GM12892 (cell line): ENCODE measurements around the gene SLC35A3.

ENCODE experiments used
- DNase-seq: peaks from one replicate; pipeline ENCODE4 v3.0.0; 2011; ENCODE audit not compliant: insufficient read length
- FAIRE-seq: peaks from 2 replicates; lab custom pipeline; 2011; peaks lifted over from hg19 to GRCh38; lab: Jason Lieb, UNC
- POLR2A ChIP-seq: IDR thresholded peaks from 2 replicates; pipeline ENCODE4 v1.6.1; 2011; ENCODE audit warnings: low read depth, low read length, control low read depth
- POLR2AphosphoS5 ChIP-seq: IDR thresholded peaks from 2 replicates; pipeline ENCODE4 v1.6.1; 2011; ENCODE audit warnings: low read depth, low read length, control low read depth
- TAF1 ChIP-seq: IDR thresholded peaks from 2 replicates; pipeline ENCODE4 v1.6.1; 2011; ENCODE audit warnings: low read depth, mild to moderate bottlenecking, control low read depth, low read length, borderline replicate concordance

Gene SLC35A3

DNA sequence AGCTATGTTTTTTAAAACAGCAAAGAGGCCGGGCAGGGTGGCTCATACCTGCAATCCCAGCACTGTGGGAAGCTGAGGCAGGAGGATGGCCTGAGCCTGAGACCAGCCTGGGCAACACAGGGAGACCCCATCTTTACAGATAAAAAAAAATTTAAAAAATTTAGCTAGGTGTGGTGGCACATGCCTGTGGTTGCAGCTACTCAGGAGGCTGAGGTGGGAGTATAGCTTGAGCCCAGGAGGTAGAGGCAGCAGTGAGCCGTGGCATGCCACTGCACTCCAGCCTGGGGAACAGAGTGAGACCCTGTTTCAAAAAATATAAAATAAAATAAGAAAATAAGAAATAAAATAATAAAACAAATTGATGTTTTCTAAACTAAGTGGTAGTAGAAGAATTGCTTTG lies 8.4 kb downstream of the SLC35A3 start:
- DNase-seq: no peak
- FAIRE-seq: no peak
- TF ChIP-seq POLR2A (no peak), TAF1 (no peak)

DNA sequence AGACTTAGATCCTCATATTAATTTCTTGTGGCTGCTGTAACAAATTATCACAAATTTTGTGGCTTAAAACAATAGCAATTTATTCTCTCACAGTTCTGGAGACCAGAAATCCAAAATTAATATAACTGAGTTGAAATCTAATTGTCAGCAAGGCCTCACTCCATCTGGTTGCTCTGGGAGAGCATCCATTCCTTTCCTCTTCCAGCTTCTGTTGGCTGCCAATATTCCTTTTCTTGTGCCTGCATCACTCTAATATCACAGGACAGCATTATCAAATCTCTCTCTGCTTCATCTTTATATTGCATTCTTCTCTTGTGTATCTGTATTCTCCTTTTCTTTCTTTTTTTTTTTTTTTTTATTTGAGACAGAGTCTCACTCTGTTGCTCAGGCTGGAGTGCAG lies 9.3 kb downstream of the SLC35A3 start:
- DNase-seq: no peak
- TF ChIP-seq TAF1 (no peak), POLR2AphosphoS5 (no peak), POLR2A (no peak)
- no peak for FAIRE-seq

DNA sequence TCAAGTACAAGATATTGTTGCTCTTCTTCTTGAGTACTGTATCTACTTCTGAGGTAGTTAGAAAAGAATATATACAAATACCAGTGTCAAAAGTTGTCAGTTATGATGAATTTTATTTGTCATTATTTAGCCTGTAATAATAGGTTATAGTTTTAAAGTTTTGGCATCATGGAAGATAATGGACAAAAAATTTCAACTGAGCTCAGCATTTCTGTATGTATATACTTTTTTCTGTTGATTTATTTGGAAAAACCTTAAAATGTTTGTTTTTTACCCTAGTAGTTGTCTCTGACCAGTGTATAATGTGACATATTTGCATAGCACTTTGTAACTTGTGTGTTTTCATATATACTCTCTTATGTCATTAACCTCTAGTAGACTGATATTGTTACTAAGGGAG lies 11.1 kb downstream of the SLC35A3 start:
- no peak for FAIRE-seq
- DNase-seq: no peak

DNA sequence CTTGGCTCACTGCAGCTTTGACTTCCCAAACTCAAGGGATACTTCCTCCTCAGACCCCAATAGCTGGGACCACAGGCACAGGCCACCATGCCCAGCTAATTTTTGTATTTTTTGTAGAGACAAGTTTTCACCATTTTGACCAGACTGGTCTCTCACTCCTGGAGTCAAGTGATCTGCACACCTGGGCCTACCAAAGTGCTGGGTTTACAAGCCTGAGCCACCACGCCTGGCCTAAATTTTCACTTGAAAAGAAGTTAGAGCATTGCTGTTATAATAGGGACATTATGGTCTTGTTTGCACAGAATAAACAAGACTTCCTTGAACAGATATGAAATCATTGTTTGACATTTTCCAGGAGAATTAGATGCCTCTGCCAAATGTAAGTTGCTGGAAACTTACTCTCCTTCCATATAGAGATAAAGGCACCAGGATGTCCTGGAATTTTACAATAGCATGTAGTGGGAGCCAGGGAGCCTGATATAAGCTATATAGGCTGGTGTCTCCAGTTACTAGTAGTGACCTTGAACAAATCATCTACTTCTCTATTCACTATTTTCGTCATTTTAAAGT lies 16.9 kb downstream of the SLC35A3 start:
- TF ChIP-seq TAF1: no peak
- no peak for TF ChIP-seq POLR2AphosphoS5
- no peak for TF ChIP-seq POLR2A
- DNase-seq (no peak), FAIRE-seq (peak; percentile 5)

More for the DNA sequence above, 11.1 kb downstream of the SLC35A3 start:
- TF ChIP-seq POLR2A: no peak

DNA sequence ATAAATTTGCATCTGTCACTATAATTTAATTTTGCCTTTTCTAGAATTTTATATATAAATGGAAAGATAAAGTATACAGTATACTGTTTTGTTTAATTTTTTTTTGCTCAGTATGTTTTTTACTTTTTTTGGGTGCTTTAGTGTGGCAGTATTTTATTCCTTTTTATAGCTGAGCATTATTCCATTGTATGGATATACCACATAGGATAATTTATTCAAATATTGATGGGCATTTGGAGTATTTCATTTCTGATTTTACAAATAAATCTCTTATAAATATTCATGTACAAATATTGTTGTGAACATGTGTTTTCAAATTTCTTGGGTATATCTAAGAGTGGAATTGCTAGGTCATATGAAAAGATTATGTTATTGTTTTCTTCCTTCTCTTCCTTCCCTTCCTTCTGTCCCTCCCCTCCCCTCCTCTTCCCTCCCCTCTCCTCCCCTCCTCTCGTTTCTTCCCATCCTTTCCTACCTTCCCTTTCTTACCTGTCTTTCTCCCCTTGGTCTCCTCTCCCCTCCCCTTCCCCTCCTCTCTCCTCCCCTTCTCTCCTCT lies 18.5 kb downstream of the SLC35A3 start:
- DNase-seq (no peak), FAIRE-seq (no peak)
- TF ChIP-seq POLR2AphosphoS5 (no peak), TAF1 (no peak), POLR2A (no peak)

DNA sequence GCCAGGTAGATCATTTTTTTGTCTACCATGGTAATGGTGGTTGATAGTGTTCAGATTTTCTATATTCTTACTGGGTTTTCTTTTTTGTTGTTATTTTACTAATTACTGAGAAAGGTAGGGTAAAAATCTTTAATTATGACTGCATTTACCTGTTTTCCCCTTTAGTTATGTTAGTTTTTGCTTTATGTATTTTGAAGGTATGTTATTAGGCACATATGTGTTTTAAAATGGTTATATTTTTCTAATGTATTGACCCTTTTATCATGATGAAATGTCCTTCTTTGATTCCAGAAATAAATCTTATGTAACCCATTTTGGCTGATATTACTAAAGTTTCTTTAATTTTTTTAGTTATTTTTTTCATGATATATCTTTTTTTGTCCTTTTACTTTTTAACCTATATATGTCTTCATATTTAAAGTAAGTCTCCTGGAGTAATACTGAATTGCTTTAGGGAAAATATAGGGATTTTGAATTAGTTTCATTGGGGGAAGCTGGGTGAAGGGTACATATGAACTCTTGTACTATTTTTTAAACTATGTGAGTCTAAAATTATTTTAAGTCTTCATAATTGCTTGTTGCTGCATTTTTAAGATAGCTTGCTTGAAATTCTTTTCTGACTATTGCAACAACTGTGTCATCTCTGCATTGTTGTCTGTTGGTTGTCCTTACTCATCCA lies 22.4 kb downstream of the SLC35A3 start:
- FAIRE-seq (no peak), DNase-seq (no peak)
- TF ChIP-seq POLR2AphosphoS5 (no peak), POLR2A (no peak)

DNA sequence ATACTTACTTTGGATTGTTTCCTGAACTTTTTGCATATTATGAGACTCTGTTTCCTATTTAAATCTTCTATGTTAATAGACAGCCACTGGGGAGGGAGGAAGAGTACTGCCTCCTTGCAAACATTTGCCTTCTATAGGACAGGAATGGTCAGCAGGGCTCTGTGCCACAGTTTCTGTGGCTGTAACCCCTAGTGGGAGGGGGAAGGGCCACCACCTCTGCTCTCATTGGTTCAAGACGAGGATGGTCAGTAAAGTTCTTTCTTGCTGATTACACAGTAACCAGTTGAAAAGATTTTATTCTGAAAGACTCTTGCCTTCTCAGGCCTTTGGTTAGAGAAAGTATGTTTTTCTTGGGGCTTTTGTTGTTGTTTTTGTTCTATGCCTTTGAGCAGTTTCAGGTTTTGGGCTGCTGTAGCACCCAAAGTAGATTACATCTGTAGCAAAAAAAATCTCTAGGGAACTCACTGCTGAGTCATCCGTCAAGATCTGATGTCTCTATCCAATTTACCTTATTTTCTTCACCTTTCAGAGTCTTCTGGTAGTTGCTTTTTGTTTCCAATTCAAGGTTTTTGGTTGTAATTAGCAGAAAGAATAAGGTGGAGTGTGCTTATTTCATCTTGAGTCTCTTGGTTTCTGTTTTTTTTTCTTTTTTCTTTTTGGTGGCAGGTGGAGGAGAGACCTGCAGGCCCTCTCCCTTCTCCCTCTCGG lies 23.1 kb downstream of the SLC35A3 start:
- no peak for TF ChIP-seq POLR2AphosphoS5
- no peak for TF ChIP-seq POLR2A
- TF ChIP-seq TAF1: no peak
- FAIRE-seq (peak; percentile 40), DNase-seq (no peak)

DNA sequence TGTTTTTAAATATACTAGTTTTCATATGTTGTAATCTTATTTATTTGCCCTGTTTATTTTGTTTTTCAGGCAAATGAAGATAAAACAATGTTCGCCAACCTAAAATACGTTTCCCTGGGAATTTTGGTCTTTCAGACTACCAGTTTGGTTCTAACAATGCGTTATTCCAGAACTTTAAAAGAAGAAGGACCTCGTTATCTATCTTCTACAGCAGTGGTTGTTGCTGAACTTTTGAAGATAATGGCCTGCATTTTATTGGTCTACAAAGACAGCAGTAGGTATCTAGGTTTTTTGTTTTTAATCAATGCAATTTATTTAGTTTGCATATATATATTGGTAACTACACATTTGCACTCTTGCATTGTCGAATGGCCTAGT lies 23.7 kb downstream of the SLC35A3 start:
- FAIRE-seq: no peak
- TF ChIP-seq TAF1: no peak
- TF ChIP-seq POLR2A: no peak
- no peak for TF ChIP-seq POLR2AphosphoS5
- no peak for DNase-seq

DNA sequence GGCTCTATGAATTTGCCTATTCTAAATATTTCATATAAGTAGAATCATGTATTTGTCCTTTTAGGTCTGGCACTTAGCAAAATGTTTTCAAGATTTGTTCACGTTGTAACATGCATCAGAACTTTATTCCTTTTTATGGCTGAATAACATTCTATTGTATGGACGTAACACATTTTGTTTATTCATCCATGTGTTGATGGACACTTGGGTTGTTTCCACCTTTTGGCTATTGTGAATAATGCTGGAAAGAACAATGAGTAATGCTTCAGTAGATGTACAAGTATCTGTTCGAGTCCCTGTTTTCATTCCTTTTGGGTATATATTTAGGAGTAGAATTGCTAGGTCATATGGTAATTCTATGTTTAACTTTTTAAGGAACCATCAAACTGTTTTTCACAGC lies 24.7 kb downstream of the SLC35A3 start:
- no peak for FAIRE-seq
- no peak for DNase-seq
- TF ChIP-seq POLR2AphosphoS5 (no peak), TAF1 (no peak), POLR2A (no peak)

DNA sequence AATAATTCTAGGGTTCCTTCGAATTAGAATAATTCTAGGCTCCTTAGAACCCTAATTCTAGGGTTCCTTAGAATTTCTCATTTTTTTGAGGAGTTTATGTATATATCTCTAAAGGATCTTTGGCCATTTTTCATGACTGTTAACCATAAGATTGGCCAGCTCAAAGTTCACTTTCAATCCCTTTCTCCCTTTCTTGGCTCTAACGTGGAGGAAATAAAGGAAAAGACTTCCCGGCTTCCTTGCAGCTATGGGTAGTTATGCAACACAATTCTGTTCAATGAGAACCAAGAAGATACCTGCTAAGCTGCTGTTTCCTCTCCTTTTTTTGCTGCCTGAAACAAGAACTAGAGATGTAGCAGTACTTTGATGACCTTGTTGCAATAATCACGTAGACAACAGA lies 27.2 kb downstream of the SLC35A3 start:
- TF ChIP-seq POLR2A (no peak), TAF1 (no peak), POLR2AphosphoS5 (no peak)

DNA sequence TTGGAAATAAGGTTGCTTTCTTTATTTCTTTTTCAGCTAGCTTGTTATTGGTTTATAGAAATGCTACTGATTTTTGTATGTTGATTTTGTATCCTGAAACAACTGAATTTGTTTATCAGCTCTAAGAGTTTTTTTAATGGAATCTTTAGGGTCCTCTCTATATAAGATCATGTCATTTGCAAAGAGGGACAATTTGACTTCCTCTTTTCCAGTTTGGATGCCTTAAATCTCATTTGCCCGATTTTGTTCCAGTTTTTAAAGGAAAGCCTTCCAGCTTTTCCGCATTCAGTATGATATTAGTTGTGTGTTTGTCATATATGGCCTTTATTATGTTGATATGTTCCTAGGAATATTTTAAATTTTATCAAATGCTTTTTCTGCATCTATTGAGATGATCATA lies 31.7 kb downstream of the SLC35A3 start:
- FAIRE-seq (no peak), DNase-seq (no peak)
- TF ChIP-seq TAF1: no peak
- TF ChIP-seq POLR2AphosphoS5: no peak
- TF ChIP-seq POLR2A: no peak

More for the DNA sequence above, 27.2 kb downstream of the SLC35A3 start:
- no peak for DNase-seq
- no peak for FAIRE-seq

DNA sequence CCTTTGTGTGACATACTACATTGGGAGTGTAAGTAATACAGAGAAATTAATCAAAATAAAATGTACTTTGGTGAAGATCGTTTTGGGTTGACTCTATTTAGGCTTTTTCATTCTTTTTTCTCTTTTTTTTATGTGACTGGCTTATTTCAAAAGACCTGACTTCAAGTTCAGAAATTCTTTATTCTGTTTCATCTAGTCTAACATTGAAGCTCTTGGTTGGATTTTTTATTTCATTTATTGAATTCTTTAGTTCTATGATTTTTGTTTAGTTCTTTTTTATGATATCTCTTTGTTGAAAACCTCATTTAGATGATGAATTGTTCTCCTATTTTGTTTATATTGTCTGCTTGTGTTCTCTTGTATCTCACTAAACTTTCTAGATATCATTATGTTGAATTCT lies 35.6 kb downstream of the SLC35A3 start:
- no peak for DNase-seq
- FAIRE-seq: no peak
- TF ChIP-seq TAF1: no peak
- TF ChIP-seq POLR2A: no peak
- TF ChIP-seq POLR2AphosphoS5: no peak
